HG02885 (cell line): ENCODE measurements around the gene PI16.
"Not testable (repeated sequence)": the region's sequence is repeated elsewhere in the genome, so short reads cannot be mapped to it uniquely, and the experiment has no call there.

Source experiments
- ATAC-seq: cut with Tn5 transposase; IDR thresholded peaks from one replicate; pipeline ENCODE4 v1.9.1; 2021; ENCODE audit warnings: mild to moderate bottlenecking; ENCODE audit not compliant: unreplicated experiment, poor library complexity

The PI16 gene

DNA sequence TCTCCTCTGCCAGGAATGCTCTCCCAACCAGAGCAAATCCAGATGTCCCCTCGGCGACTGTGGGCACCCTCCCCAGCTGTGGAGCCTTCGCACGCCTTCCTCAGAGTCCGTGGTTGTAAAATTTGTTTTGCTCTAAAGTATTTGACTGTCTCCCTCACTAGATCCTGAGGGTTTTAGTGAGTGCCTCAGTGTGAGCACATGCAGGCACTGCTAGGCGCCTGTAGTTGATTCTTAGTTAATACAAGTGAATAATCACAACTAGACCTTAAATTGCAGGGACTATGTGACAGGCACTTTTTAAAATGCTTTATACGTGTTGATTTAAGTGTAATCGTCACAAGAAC lies 32.1 kb downstream of the PI16 start:
- ATAC-seq: no peak

DNA sequence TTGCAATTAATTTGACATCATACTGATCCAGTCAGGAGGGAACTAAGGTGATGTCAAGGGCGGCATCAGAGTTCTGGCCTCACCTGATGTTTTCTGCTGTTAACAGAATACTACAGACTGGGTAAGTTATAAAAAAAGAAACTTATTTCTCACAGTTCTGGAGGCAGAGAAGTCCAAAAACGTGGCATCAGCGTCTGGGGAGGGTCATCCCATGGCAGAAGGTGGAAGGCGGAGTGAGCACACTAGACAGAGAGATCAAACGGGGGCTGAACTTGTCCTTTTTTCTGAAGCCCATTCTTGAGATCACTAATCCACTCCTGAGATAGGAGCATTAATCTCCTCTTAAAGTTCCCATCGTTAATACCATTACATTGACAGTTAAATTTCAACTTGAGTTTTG lies 34.7 kb downstream of the PI16 start:
- ATAC-seq: no peak

DNA sequence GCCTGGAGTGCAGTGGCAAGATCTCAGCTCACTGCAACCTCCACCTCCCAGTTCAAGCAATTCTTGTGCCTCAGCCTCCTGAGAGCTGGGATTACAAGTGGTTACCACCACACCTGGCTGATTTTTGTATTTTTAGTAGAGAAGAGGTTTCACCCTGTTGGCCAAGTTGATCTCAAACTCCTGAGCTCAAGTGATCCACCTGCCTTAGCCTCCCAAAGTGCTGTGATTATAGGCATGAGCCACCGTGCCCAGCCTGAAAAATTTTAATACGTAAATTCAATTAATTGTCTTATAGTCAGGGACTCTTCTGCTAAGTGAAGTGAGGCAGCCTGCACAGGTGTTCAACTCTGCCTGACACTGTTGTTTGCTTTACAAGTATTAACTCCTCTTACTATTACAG lies 35.9 kb downstream of the PI16 start:
- ATAC-seq: not testable (repeated sequence)

DNA sequence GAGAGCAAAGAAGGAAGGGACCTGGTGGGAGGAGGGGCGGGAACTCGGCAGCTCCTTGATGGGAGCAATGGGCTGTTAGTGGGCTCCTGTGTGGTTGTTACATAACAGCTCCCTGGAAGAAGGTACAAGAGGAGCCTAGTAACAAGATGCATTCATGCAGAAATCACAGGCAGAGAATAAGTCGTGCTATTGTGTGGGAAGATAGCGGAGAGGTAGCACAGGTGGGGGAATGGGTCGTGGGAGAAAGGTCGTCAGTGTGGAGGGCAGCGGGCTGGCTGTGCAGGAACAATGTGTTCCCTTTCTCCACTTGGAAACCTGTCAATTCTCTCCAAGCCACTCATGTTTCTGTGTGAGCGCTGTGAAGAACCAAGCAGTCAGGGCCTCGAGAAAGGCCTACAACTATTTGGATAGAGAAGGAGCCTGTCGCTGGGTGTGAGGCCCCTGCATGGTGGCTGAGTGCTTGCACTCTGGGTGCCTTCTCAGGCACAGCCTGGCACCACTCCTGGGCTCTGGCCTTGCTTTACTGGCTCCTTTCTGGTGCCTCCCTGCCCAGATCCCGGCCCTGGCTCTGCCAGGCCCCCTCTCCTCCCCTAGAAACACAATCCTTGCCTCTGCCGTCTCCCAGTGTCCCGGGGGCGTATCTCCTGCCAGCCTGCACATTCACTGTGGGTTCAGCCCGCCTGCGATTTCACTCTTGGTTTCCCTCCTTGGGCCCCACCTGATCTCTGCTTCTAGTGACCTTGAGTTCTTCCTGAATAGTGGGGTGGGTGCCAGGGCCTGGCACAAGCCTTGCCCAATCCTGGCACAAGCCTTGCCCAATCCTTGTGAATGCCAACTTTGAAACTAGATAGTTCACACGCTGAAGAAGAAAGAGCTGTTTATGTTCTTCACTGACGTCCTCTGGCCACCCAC lies 43.5 kb downstream of the PI16 start:
- no peak for ATAC-seq

DNA sequence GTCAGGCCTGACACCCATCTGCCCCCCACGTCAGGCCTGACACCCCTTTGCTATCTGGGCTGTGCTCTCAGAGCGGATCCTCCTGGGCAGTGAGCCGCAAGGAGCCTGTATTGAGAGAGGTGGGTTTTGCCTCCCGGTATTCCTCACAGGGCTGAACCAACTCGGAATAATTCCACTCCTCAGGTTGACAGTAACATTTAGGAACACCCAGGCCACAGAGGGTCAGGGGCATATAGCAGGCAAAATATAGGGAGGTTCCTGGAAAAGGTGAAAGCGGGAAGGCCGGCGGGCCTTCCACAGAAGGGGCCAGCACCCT lies 44.1 kb downstream of the PI16 start:
- ATAC-seq: no peak

DNA sequence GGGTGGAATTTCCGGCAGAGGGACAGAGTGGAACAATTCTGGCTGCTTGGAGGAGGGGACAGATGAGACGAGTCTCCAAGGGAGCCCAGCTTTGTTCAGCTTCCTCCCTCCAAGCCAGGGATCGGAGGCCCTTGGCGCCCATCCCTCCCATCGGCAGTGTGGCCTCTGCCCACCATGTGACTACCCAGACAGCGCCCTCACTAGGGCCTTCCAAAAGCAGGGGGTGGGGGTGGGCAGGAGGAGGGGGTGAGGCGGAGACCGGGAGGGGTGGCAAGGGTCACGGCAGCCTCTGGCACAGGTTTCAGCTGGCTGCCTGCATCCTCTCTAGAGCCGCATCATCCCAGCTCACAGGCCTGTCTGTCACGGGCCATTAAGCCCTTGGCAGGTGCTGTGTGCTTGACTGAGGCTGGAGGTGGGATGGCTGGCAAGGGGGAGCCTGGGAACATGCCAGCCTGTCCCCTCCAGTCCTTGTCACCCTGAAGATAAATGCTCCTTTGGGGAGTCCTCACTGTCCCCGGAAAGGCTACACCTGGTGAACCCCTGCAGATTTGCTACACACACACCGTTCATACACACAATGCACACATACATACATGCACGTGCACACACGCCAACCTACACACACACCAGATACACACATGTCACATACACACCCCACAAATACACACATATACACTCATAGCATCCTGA lies 44.7 kb downstream of the PI16 start:
- ATAC-seq: no peak

DNA sequence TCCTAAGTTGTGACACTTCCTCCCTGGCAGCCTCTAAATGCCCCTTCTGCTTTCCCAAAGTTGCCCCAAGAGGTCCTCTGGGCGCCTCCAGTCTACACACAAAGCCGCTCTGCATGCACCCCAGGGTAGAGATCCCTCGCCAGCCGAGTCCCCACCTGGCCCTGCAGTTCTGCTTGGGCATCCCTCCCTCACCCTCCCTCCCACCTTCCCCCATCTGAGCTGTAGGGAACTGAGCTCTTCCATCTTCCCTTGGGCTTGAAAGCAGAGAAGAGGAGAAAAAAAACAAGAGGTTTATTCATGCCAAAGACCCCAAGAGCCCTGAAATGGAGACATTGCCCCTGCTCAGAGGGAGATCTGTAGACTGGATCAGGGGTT lies 45.2 kb downstream of the PI16 start:
- ATAC-seq: no peak

DNA sequence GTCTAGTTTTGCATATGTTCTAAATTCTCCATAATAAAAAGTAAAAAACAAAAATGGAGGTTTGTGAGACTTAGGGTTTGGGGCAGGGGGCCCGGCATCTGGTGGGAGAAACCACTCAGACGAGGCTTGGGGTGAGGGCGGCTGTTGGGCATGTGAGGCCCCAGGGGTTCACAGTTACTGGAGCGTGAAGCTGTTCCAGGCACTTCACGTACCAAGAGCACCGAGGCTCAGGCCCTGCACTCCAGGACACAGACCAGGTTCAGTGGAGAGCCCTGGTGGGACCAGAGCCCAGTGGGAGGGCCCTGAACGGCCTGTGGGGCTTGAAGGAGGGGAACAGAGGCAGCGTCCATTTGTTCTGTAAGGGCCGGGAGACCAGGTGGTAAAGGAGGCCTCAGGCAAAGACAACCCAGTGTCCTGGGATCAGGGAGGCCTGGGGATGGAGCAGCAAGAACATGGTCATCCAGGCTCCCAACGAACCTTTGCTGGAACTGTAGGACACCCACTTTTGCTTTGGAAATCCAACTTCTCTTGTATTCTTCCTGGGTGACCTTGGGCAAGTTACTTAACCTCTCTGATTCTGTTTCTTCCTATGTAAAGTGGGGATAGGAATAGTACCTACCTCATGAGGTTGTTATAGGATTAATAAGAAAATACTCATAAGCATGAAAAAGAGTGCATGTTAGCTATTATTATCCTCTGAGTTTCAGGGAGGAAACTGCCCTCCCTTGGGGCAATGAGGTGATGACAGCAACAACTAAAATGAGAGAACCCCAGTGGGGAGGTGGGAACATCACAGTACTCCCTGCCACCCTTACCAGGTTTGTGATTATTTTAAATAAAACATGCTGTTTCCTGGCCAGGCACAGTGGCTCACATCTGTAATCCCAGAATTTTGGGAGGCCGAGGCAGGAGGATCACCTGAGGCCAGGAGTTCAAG lies 49.8 kb downstream of the PI16 start:
- no peak for ATAC-seq

DNA sequence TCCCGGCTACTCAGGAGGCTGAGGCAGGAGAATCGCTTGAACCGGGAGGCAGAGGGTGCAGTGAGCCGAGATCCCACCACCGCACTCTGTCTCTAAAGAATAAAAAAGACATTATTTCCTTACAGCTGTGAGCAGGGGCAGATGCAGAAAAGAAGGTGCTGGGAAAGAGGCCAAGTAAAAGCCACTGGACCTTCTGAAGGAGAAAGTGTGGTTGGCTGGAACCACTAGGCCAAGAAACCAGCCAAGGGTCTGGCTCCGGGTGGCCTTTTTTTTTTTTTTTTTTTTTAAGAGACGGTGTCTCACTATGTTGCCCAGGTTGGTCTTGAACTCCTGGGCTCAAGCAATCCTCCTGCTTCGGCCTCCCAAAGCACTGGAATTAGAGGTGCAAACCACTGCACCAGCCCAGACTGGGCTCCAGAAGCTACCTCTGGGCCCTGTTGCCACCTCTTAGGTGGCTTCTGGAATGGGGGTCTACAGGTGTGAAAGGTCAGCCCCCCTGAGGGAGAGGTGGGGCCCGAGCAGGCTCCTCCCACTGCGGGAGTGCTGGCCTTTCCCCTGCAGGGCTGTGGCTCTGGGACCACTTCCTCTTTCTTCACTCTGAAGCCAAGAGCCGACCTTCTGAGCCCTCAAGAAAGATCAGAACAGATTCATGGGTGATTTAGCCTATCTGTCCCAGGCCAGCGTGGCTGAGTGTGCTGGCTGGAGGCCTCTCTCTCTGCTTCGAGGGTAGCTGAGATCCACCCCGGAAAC lies 50.7 kb downstream of the PI16 start, which contains the start of gene FGD2:
Gene FGD2, plus strand, starts transcription at position 595 of the 750 bp plus-strand sequence. CDS start 163 bp downstream, outside the sequence.
- peak; percentile 81 for ATAC-seq

DNA sequence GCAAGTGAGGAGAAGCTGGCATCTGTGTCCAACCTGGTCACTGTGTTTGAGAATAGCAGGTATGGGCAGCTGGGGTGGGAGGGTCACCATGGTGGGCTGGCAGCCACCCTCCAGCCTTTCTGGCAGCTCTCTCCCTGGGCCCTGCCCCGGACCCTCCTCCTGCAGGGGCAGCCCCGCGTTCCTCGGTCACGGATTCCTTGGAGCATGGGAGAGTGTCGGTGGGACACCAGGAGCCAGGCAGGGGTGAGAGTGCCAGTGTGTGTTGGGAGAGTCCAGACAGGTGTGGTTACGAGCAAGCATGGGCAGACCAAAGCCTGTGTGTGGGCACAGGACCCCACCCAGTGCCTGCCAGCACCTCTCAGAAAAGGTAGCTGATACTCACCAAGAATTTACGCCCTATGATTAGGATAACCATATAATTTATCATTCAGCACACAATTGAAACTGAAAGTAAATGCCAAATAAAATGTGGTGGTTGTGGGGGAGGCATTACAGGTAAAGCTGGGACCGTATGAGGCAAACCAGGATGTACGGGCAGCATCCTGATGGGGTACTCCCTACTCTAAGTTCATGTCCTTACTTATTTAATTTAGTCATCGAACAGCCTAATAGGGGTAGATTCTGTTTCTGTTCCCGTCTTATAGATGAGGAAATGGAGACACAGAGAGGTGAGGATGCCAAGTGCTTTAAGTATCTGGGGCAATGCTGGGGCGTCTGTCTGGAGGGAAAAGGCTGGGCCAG lies 51.5 kb downstream of the PI16 start:
- peak; percentile 13 for ATAC-seq

DNA sequence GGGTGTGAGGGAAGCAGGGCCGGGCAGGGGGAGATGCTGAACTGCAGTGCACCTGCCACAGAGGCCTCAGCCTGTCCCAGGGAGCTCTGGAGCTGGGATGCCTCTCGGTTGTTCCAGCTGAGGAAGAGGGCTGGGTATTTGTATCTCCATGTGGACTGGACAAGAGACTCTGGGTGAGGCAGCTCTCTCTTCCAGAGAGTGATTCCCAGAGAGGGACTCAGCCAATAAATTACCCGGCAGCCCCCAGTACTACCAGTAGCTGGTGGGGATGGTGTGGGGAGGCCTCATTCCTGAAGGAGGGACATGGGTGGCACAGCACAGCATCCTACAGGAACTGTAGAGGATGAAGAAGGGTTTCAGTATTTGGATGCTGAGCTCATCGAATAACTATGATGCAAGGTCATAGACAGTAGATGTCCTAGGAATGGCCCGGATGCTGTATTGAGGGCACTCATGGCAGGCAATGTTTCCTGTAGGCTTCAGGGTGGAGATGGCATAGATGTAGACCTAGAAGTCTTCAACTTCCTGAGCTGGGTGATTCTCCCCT lies 52.3 kb downstream of the PI16 start:
- ATAC-seq: no peak

DNA sequence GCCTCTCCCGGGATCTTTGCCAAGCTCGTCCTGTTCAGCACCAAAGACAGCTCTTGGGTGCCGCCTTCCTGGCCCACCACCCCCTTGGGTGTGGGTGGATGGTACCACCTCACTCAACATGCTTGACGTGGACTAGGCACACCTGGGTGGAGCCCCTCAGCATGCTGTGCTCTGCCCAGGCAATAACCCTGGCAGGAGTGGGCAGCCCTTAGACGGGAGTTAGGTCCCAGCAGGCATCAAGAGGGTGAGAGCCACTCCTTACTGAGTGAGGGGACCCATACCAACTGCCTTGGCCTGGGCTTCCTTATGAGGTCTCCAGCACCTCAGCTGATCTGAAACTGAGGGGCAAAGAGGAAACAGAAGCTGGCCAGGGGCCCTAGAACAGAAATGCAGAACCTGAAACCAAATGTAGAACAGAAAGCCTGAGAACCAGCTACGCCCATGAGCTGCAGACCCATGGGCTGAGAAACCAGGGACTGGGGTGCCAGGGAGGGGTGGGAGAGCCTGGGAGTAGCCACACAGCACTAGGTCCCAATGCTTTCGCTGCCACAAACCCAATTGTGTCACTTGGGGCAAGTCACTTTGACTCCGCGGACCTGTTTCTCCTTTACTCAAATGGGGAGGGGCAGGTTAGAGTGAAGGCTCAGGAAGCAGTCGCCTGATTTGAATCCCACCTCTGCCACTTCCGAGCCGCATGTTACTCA lies 53.0 kb downstream of the PI16 start:
- ATAC-seq: no peak

DNA sequence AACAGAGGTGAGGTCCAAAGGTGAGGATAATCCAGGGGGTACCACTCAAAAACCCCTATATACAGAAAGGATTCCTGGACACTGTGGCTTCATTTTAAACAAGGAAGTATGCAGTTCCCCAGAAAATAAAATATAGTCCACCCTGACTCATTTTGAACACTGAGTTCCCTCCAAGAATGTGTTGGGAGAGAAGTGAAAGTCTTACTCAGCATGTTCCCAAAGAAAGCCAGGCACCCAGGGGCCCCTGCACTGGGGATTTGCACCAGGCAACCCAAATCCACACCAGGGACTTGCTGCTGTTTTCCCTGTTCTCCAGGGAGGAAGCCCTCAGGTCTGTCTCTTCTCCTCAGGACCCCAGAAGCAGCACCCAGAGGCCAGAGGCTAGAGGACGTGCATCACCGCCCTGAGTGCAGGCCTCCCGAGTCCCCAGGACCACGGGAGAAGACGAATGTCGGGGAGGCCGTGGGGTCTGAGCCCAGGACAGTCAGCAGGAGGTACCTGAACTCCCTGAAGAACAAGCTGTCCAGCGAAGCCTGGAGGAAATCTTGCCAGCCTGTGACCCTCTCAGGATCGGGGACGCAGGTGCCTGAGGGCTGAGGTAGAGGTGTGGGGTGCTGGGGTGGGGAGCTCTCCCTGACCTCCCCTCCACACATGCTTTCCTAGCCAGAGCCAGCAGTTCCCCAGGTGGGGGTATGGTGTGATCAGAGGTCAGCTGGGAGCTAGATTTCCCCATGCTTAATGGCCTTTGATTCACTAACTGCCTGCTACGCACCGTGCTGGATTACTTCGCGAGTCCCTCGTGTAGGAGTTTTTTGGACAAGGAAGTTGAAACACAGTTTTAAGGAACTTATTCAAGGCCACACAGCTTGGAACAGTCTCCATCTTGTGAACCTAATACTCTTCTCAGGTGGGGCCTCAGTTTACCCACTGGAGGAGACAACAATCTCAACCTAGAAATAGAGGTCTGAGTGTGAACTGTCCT lies 54.2 kb downstream of the PI16 start:
- ATAC-seq: no peak

DNA sequence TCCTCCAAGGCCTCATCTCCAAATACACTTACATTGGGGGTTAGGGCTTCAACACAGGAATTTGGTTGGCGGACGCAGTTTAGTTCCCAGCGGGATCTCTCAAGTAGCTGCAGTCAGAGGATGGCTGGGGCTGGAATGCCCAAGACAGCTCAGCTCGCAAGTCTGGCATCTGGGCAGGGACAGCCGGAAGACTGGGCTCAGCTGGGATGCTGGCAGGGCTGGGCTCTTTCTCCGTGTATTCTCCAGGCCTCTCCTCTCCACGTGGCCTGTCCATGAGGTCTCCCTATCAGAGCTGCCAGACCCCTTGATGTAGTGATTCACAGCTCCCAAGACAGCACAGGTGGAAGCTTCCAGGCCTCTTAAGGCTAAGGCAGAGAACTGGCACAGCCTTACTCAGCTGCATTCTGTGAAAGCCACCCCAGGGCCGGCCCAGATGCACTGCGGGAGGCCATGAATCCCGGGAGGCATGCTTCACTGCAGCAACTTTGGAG lies 55.9 kb downstream of the PI16 start:
- no peak for ATAC-seq

DNA sequence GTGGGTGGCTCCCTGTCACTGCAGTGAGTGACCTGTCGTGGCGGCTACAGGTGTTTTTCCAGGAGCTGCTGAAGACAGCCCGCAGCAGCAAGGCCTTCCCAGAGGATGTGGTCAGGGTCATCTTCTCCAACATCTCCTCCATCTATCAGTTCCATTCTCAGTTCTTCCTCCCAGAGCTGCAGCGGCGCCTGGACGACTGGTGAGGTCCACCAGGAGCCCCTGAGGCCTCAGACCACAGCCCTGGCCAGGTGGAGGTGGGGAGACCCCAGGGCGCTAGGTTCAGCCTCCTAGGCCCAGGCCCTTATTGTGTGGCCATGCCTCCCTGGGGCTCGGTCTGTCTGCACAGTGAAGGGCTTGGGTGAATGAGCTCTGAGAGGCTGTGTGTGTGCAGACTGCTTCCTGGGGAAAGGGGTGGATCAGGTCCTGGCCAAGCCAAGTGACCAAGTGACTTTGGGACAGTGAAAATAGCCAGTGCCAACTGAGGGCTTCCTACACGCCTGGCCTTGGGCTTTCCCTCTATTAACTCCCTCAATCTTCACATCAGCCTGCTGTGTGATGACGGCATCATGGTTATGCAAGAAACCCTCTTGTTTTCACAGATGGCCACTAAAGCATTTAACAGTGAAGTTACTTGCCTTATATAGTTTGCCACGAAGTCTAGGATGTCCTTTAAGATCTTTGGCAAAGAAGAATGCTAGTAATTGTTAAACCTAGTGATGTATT lies 57.3 kb downstream of the PI16 start:
- ATAC-seq: no peak
